ENCODE data around the gene FRMD4B.

FRMD4B gene

GRCh38 chr3:69200384-69201068 lies 185.4 kb downstream of the FRMD4B start:
- Histone ChIP-seq H3K9ac (no peak overlapping the region), H2AFZ (peak overlapping the region; percentile 76), H3K4me2 (ENCODE audit: low read length) (peak overlapping the region; percentile 78), H3K27me3 (ENCODE audit: control insufficient read depth, insufficient read depth, low read length) (no peaks in the 10 kb centered on the region), H3K79me2 (no peaks in the 10 kb centered on the region), H3K4me1 (no peaks in the 10 kb centered on the region), H3K4me3 (ENCODE audit: low read depth, low read length) (peak overlapping the region; percentile 58), H3K27ac (peak overlapping the region; percentile 34), H3K9me3 (ENCODE audit: control insufficient read depth, low read length) (no peaks in the 10 kb centered on the region), H3K36me3 (ENCODE audit: control insufficient read depth, insufficient read depth, low read length) (no peaks in the 10 kb centered on the region)
- TF ChIP-seq CTCF (IDR thresholded peaks at IDR 0.05) = no peak

GRCh38 chr3:69199942-69200341 lies 185.9 kb downstream of the FRMD4B start:
- Histone ChIP-seq H3K4me3 (ENCODE audit: low read depth, low read length) (peak overlapping the region; percentile 58), H2AFZ (peak overlapping the region; percentile 76), H3K79me2 (no peaks in the 10 kb centered on the region), H3K9ac (no peak overlapping the region), H3K4me2 (ENCODE audit: low read length) (peak overlapping the region; percentile 78), H3K4me1 (no peaks in the 10 kb centered on the region), H3K36me3 (ENCODE audit: control insufficient read depth, insufficient read depth, low read length) (no peaks in the 10 kb centered on the region), H3K9me3 (ENCODE audit: control insufficient read depth, low read length) (no peaks in the 10 kb centered on the region), H3K27ac (no peak overlapping the region), H3K27me3 (ENCODE audit: control insufficient read depth, insufficient read depth, low read length) (no peaks in the 10 kb centered on the region)
- TF ChIP-seq CTCF (IDR thresholded peaks at IDR 0.05) = no peak

- H3K36me3 ChIP-seq (ENCODE audit: control insufficient read depth, insufficient read depth, low read length) = no peaks in the 10 kb centered on the region
- no peak overlapping the region for H3K4me3 ChIP-seq (ENCODE audit: low read depth, low read length)
- H3K4me1 ChIP-seq = no peaks in the 10 kb centered on the region
- no peaks in the 10 kb centered on the region for H3K27me3 ChIP-seq (ENCODE audit: control insufficient read depth, insufficient read depth, low read length)
- no peak overlapping the region for H2AFZ ChIP-seq
- H3K27ac ChIP-seq = no peak overlapping the region
- no peak for TF ChIP-seq CTCF (IDR thresholded peaks at IDR 0.05)
- no peaks in the 10 kb centered on the region for H3K79me2 ChIP-seq
- H3K9me3 ChIP-seq (ENCODE audit: control insufficient read depth, low read length) = no peaks in the 10 kb centered on the region
- H3K4me2 ChIP-seq (ENCODE audit: low read length) = no peak overlapping the region
- no peak overlapping the region for H3K9ac ChIP-seq
These were observed 187.9 kb downstream of the FRMD4B start for GRCh38 chr3:69197922-69198530.

GRCh38 chr3:69197455-69197854 lies 188.4 kb downstream of the FRMD4B start:
- Histone ChIP-seq H3K4me2 (ENCODE audit: low read length) (no peak overlapping the region), H3K9me3 (ENCODE audit: control insufficient read depth, low read length) (no peaks in the 10 kb centered on the region), H3K27me3 (ENCODE audit: control insufficient read depth, insufficient read depth, low read length) (no peaks in the 10 kb centered on the region), H3K4me1 (no peaks in the 10 kb centered on the region), H3K36me3 (ENCODE audit: control insufficient read depth, insufficient read depth, low read length) (no peaks in the 10 kb centered on the region), H3K79me2 (no peaks in the 10 kb centered on the region), H3K4me3 (ENCODE audit: low read depth, low read length) (no peak overlapping the region), H3K27ac (no peak overlapping the region), H2AFZ (no peak overlapping the region), H3K9ac (no peak overlapping the region)
- TF ChIP-seq CTCF (IDR thresholded peaks at IDR 0.05) = no peak

- Histone ChIP-seq H3K27ac (no peak overlapping the region), H3K27me3 (ENCODE audit: control insufficient read depth, insufficient read depth, low read length) (no peaks in the 10 kb centered on the region), H3K4me1 (no peaks in the 10 kb centered on the region), H3K4me3 (ENCODE audit: low read depth, low read length) (no peak overlapping the region), H2AFZ (no peak overlapping the region), H3K79me2 (no peaks in the 10 kb centered on the region), H3K9ac (no peak overlapping the region), H3K4me2 (ENCODE audit: low read length) (no peak overlapping the region), H3K9me3 (ENCODE audit: control insufficient read depth, low read length) (no peaks in the 10 kb centered on the region), H3K36me3 (ENCODE audit: control insufficient read depth, insufficient read depth, low read length) (no peaks in the 10 kb centered on the region)
- no peak for TF ChIP-seq CTCF (IDR thresholded peaks at IDR 0.05)
These were observed 189.0 kb downstream of the FRMD4B start for GRCh38 chr3:69196876-69197275.
